C4-2B (cell line): ENCODE results near the gene CUEDC2.

Experiments used
- ZFX ChIP-seq: fragments of 450-650 bp; IDR thresholded peaks from 2 replicates; pipeline ENCODE4 v1.6.1; 2017
- TF ChIP-seq, protein P1 (sequence below): fragments of 450-650 bp; conservative IDR thresholded peaks from 2 replicates; pipeline ENCODE4 v1.5.1; 2017; ENCODE audit warnings: mild to moderate bottlenecking

- TF ChIP-seq, protein P1, sequence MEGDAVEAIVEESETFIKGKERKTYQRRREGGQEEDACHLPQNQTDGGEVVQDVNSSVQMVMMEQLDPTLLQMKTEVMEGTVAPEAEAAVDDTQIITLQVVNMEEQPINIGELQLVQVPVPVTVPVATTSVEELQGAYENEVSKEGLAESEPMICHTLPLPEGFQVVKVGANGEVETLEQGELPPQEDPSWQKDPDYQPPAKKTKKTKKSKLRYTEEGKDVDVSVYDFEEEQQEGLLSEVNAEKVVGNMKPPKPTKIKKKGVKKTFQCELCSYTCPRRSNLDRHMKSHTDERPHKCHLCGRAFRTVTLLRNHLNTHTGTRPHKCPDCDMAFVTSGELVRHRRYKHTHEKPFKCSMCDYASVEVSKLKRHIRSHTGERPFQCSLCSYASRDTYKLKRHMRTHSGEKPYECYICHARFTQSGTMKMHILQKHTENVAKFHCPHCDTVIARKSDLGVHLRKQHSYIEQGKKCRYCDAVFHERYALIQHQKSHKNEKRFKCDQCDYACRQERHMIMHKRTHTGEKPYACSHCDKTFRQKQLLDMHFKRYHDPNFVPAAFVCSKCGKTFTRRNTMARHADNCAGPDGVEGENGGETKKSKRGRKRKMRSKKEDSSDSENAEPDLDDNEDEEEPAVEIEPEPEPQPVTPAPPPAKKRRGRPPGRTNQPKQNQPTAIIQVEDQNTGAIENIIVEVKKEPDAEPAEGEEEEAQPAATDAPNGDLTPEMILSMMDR: no peak
- no peak for TF ChIP-seq ZFX
Observed at GRCh38 chr10:102435133-102435497, 2.7 kb upstream of the CUEDC2 start.
